Measurements from ENCODE around the gene ATG13.

ATG13 gene

DNA sequence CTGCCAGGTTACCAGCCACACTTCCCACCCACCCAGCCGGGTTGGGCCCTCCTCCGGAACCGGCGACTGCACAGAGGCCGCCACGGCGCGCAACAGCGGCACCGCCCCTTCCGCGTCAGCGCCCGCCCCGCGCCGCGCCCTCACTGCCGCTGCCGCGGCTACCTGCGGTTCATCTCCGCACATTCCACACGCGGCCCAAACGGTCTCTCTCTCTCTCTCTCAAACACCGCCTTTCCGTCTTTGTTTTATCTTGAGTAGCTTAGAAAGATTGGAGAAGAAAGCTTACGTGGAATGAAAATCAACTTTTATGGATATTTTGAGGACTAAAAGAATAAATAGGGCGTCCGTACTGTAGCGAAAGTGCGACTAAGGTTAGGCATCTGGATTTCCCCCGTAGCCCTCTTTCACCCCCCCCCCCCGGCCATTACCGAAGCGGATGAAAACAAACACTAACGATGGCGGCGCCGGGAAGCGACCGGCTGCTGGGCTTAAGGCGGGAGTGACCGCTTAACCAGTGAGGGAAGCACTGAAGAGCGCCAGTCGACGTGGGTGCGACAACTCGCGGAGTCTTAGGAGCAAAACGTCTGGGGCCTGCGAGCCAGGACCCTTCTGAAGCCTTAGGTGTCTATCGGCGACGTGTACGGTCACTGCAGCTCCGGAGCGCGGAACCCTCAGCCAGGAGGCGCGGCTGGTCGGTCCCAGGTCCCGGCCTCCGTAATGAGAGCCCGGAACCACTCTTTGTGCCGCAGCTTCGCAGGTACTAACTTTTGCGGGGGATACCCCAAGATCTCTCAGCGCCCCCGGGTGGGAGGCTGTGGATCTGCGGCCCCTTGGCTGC is at the start of gene ATG13, which contains the start of gene HARBI1 (continued):
- no peak for TF ChIP-seq ZNF311 (tag by site-specific recombination; IDR thresholded peaks at IDR 0.05; ENCODE audit: borderline replicate concordance)
- TF ChIP-seq HOXC10 (CRISPR knock-in tag; IDR thresholded peaks at IDR 0.05), result no peak
- peak; percentile 68; the same call in 1 of the 2 replicates for TF ChIP-seq INSM2 (tag by site-specific recombination; IDR thresholded peaks at IDR 0.05)
- TF ChIP-seq ZNF24 (tag by site-specific recombination; IDR thresholded peaks at IDR 0.05), result no peak; the same call in 1 of the 2 replicates
- no peak for TF ChIP-seq ZNF19 (tag by site-specific recombination; IDR thresholded peaks at IDR 0.05; ENCODE audit: low read depth)
- TF ChIP-seq, protein P1, sequence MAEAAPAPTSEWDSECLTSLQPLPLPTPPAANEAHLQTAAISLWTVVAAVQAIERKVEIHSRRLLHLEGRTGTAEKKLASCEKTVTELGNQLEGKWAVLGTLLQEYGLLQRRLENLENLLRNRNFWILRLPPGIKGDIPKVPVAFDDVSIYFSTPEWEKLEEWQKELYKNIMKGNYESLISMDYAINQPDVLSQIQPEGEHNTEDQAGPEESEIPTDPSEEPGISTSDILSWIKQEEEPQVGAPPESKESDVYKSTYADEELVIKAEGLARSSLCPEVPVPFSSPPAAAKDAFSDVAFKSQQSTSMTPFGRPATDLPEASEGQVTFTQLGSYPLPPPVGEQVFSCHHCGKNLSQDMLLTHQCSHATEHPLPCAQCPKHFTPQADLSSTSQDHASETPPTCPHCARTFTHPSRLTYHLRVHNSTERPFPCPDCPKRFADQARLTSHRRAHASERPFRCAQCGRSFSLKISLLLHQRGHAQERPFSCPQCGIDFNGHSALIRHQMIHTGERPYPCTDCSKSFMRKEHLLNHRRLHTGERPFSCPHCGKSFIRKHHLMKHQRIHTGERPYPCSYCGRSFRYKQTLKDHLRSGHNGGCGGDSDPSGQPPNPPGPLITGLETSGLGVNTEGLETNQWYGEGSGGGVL (tag by site-specific recombination; IDR thresholded peaks at IDR 0.05), result peak; percentile 60
- TF ChIP-seq, protein P2, sequence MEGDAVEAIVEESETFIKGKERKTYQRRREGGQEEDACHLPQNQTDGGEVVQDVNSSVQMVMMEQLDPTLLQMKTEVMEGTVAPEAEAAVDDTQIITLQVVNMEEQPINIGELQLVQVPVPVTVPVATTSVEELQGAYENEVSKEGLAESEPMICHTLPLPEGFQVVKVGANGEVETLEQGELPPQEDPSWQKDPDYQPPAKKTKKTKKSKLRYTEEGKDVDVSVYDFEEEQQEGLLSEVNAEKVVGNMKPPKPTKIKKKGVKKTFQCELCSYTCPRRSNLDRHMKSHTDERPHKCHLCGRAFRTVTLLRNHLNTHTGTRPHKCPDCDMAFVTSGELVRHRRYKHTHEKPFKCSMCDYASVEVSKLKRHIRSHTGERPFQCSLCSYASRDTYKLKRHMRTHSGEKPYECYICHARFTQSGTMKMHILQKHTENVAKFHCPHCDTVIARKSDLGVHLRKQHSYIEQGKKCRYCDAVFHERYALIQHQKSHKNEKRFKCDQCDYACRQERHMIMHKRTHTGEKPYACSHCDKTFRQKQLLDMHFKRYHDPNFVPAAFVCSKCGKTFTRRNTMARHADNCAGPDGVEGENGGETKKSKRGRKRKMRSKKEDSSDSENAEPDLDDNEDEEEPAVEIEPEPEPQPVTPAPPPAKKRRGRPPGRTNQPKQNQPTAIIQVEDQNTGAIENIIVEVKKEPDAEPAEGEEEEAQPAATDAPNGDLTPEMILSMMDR (tag by site-specific recombination; IDR thresholded peaks at IDR 0.05), result peak; percentile 72; the same call in 1 of the 2 replicates
- TF ChIP-seq GLIS1 (tag by site-specific recombination; IDR thresholded peaks at IDR 0.05), result 0 out of 2 replicates have a peak, but pooled peaks have one; percentile 5
- no peak for TF ChIP-seq ZNF555 (tag by site-specific recombination; conservative IDR thresholded peaks at IDR 0.05)
- TF ChIP-seq ZNF140 (tag by site-specific recombination; IDR thresholded peaks at IDR 0.05), result no peak
- TF ChIP-seq ZEB2 (tag by site-specific recombination; IDR thresholded peaks at IDR 0.05), result peak; percentile 99
- no peak for TF ChIP-seq ZNF280D (tag by site-specific recombination; IDR thresholded peaks at IDR 0.05)
- TF ChIP-seq ZNF76 (tag by site-specific recombination; IDR thresholded peaks at IDR 0.05; ENCODE audit: borderline replicate concordance, low read depth), result peak; percentile 82
- 0 out of 2 replicates have a peak, but pooled peaks have one; percentile 14 for TF ChIP-seq ZBTB17 (tag by site-specific recombination; IDR thresholded peaks at IDR 0.05)
- TF ChIP-seq KLF9 (tag by site-specific recombination; IDR thresholded peaks at IDR 0.05; ENCODE audit: low read depth), result peak; percentile 84
- peak; percentile 26; the same call in 1 of the 2 replicates for TF ChIP-seq ZNF623 (tag by site-specific recombination; IDR thresholded peaks at IDR 0.05)
- peak; percentile 94 for TF ChIP-seq SP3 (tag by site-specific recombination; IDR thresholded peaks at IDR 0.05)
- TF ChIP-seq, protein P3, sequence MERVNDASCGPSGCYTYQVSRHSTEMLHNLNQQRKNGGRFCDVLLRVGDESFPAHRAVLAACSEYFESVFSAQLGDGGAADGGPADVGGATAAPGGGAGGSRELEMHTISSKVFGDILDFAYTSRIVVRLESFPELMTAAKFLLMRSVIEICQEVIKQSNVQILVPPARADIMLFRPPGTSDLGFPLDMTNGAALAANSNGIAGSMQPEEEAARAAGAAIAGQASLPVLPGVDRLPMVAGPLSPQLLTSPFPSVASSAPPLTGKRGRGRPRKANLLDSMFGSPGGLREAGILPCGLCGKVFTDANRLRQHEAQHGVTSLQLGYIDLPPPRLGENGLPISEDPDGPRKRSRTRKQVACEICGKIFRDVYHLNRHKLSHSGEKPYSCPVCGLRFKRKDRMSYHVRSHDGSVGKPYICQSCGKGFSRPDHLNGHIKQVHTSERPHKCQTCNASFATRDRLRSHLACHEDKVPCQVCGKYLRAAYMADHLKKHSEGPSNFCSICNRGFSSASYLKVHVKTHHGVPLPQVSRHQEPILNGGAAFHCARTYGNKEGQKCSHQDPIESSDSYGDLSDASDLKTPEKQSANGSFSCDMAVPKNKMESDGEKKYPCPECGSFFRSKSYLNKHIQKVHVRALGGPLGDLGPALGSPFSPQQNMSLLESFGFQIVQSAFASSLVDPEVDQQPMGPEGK (tag by site-specific recombination; IDR thresholded peaks at IDR 0.05), result peak; percentile 92
- peak; percentile 2 for TF ChIP-seq ZXDB (tag by site-specific recombination; IDR thresholded peaks at IDR 0.05)
- peak; percentile 86 for TF ChIP-seq ZNF391 (tag by site-specific recombination; IDR thresholded peaks at IDR 0.05; ENCODE audit: borderline replicate concordance, low read depth)
- TF ChIP-seq ZBTB21 (tag by site-specific recombination; IDR thresholded peaks at IDR 0.05), result peak; percentile 19; the same call in 1 of the 2 replicates
- TF ChIP-seq KLF1 (tag by site-specific recombination; IDR thresholded peaks at IDR 0.05), result peak; percentile 76
- no peak for TF ChIP-seq ZNF488 (tag by site-specific recombination; IDR thresholded peaks at IDR 0.05)
- no peak for TF ChIP-seq ZSCAN23 (tag by site-specific recombination; IDR thresholded peaks at IDR 0.05)
- peak; percentile 52 for TF ChIP-seq ZNF510 (tag by site-specific recombination; IDR thresholded peaks at IDR 0.05; ENCODE audit: insufficient replicate concordance)
- no peak for TF ChIP-seq ZNF133 (tag by site-specific recombination; IDR thresholded peaks at IDR 0.05)
- no peak for TF ChIP-seq ZNF610 (tag by site-specific recombination; IDR thresholded peaks at IDR 0.05; ENCODE audit: borderline replicate concordance)

Measured in HEK293 (cell line).